Measurements from ENCODE around the gene CHST11.

The CHST11 gene

DNA sequence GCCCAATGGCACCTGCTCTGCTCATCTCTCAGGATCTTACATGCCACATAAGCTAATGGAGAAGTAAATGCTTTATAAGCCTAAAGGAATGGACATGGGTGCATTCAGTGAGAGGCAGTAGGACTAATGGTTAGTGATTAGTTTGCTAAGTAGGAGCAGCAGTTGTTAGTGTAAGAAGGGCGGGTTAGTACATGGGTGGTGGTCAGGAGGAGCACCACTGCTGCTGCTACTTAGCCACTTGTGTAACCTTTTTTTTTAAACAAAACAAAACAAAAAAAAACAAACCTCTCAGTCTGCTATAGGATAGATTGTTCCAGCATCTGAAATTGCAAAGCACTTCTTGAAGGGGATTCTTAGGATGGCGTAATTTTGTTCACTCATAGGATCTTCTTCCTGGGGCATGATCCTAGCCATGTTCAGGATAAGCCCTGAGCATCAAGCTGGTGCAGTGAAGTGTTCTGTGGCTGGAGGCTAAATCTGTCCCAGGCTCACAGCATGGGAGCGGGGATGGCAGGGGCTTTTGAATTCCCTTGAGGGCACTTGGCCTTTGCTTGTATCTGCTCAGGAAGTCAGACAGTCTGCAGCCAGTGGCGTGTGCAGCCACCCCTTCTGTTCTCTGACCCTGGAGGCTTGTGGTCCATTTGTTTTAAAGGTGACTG lies 63.6 kb downstream of the CHST11 start:
- Histone ChIP-seq H2AFZ (ENCODE audit: low read depth, low read length, severe bottlenecking) (no peak overlapping the region), H3K9me2 (replicated peaks; ENCODE audit: insufficient read depth, low read length) (no peaks in the 10 kb centered on the region), H3K4me3 (ENCODE audit: insufficient read depth, low read length, poor library complexity, severe bottlenecking) (no peak overlapping the region), H3K27ac (ENCODE audit: low read depth, low read length) (no peak overlapping the region), H3K9ac (ENCODE audit: low read length) (no peak overlapping the region), H3K9me3 (ENCODE audit: insufficient read depth, low read length) (no peaks in the 10 kb centered on the region), H3K27me3 (ENCODE audit: low read length) (no peaks in the 10 kb centered on the region), H3K36me3 (ENCODE audit: low read length) (no peaks in the 10 kb centered on the region), H4K20me1 (ENCODE audit: low read depth, low read length) (no peaks in the 10 kb centered on the region), H3F3A (ENCODE audit: insufficient read depth) (no peaks in the 10 kb centered on the region), H3K79me2 (ENCODE audit: insufficient read depth, low read length) (no peaks in the 10 kb centered on the region), H3K4me2 (ENCODE audit: low read depth, low read length, poor library complexity, severe bottlenecking) (no peak overlapping the region)
- TF ChIP-seq, protein P1, sequence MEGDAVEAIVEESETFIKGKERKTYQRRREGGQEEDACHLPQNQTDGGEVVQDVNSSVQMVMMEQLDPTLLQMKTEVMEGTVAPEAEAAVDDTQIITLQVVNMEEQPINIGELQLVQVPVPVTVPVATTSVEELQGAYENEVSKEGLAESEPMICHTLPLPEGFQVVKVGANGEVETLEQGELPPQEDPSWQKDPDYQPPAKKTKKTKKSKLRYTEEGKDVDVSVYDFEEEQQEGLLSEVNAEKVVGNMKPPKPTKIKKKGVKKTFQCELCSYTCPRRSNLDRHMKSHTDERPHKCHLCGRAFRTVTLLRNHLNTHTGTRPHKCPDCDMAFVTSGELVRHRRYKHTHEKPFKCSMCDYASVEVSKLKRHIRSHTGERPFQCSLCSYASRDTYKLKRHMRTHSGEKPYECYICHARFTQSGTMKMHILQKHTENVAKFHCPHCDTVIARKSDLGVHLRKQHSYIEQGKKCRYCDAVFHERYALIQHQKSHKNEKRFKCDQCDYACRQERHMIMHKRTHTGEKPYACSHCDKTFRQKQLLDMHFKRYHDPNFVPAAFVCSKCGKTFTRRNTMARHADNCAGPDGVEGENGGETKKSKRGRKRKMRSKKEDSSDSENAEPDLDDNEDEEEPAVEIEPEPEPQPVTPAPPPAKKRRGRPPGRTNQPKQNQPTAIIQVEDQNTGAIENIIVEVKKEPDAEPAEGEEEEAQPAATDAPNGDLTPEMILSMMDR (IDR thresholded peaks at IDR 0.05; ENCODE audit: insufficient read depth, low read length, poor library complexity, severe bottlenecking), result no peak
- TF ChIP-seq EZH2phosphoT487 (conservative IDR thresholded peaks at IDR 0.05; ENCODE audit: low read length), result no peak

GRCh38 chr12:104521731-104522130 lies 65.0 kb downstream of the CHST11 start:
- no peaks in the 10 kb centered on the region for H3K79me2 ChIP-seq (ENCODE audit: insufficient read depth, low read length)
- no peaks in the 10 kb centered on the region for H4K20me1 ChIP-seq (ENCODE audit: low read depth, low read length)
- H3F3A ChIP-seq (ENCODE audit: insufficient read depth), result no peaks in the 10 kb centered on the region
- no peak overlapping the region for H3K4me3 ChIP-seq (ENCODE audit: insufficient read depth, low read length, poor library complexity, severe bottlenecking)
- TF ChIP-seq EZH2phosphoT487 (conservative IDR thresholded peaks at IDR 0.05; ENCODE audit: low read length), result no peak
- TF ChIP-seq, protein P1 (IDR thresholded peaks at IDR 0.05; ENCODE audit: insufficient read depth, low read length, poor library complexity, severe bottlenecking), result no peak
- no peaks in the 10 kb centered on the region for H3K27me3 ChIP-seq (ENCODE audit: low read length)
- H3K9ac ChIP-seq (ENCODE audit: low read length), result no peak overlapping the region
- no peaks in the 10 kb centered on the region for H3K9me3 ChIP-seq (ENCODE audit: insufficient read depth, low read length)
- H3K9me2 ChIP-seq (replicated peaks; ENCODE audit: insufficient read depth, low read length), result no peaks in the 10 kb centered on the region
- no peak overlapping the region for H2AFZ ChIP-seq (ENCODE audit: low read depth, low read length, severe bottlenecking)
- H3K27ac ChIP-seq (ENCODE audit: low read depth, low read length), result no peak overlapping the region
- H3K4me2 ChIP-seq (ENCODE audit: low read depth, low read length, poor library complexity, severe bottlenecking), result no peak overlapping the region
- H3K36me3 ChIP-seq (ENCODE audit: low read length), result no peaks in the 10 kb centered on the region

- Histone ChIP-seq H3K27me3 (ENCODE audit: low read length) (no peaks in the 10 kb centered on the region), H3K27ac (ENCODE audit: low read depth, low read length) (no peak overlapping the region), H3K9me3 (ENCODE audit: insufficient read depth, low read length) (no peaks in the 10 kb centered on the region), H3K9me2 (replicated peaks; ENCODE audit: insufficient read depth, low read length) (no peaks in the 10 kb centered on the region), H4K20me1 (ENCODE audit: low read depth, low read length) (no peaks in the 10 kb centered on the region), H3K4me3 (ENCODE audit: insufficient read depth, low read length, poor library complexity, severe bottlenecking) (no peak overlapping the region), H3K79me2 (ENCODE audit: insufficient read depth, low read length) (no peaks in the 10 kb centered on the region), H3K9ac (ENCODE audit: low read length) (no peak overlapping the region), H3K36me3 (ENCODE audit: low read length) (no peaks in the 10 kb centered on the region), H3K4me2 (ENCODE audit: low read depth, low read length, poor library complexity, severe bottlenecking) (no peak overlapping the region), H2AFZ (ENCODE audit: low read depth, low read length, severe bottlenecking) (no peak overlapping the region), H3F3A (ENCODE audit: insufficient read depth) (no peaks in the 10 kb centered on the region)
- no peak for TF ChIP-seq EZH2phosphoT487 (conservative IDR thresholded peaks at IDR 0.05; ENCODE audit: low read length)
- TF ChIP-seq, protein P1 (IDR thresholded peaks at IDR 0.05; ENCODE audit: insufficient read depth, low read length, poor library complexity, severe bottlenecking), result no peak
Measured at GRCh38 chr12:104522985-104523722, 66.4 kb downstream of the CHST11 start.
